GM23338 (cell line): Measurements from ENCODE around the gene MAP4. TPM values are rescaled to one million over a fixed set of nuclear protein-coding genes. Genes with fewer than 3 reads are reported as not detected.
"Not testable (repeated sequence)": the region's sequence is repeated elsewhere in the genome, so short reads cannot be mapped to it uniquely, and the experiment has no call there.

Source experiments
- ATAC-seq: fragments of 200-7000 bp; cut with Tn5 transposase; 3 replicates; pipeline ENCODE4 v1.9.1; 2020
- DNase-seq: peaks from one replicate; pipeline ENCODE4 v3.0.0-alpha.2; 2015; ENCODE audit warnings: low spot score
- H2AFZ ChIP-seq: fragments of 200-600 bp; sonication (generic); 2 replicates; pipeline ENCODE4 v1.8.0; 2016; ENCODE audit warnings: antibody characterized with exemption, mild to moderate bottlenecking, moderate library complexity
- H3F3A ChIP-seq: fragments of 200-600 bp; sonication (generic); replicated peaks from 2 replicates; pipeline ENCODE4 v1.8.0; 2017; ENCODE audit warnings: antibody characterized with exemption, mixed run types, low read depth
- H3K27ac ChIP-seq: fragments of 200-600 bp; sonication (generic); 2 replicates; pipeline ENCODE4 v1.6.1; 2016; ENCODE audit warnings: low read depth
- H3K27me3 ChIP-seq: fragments of 200-600 bp; sonication (generic); 2 replicates; pipeline ENCODE4 v1.8.0; 2016; ENCODE audit warnings: mild to moderate bottlenecking, mixed run types, moderate library complexity; ENCODE audit not compliant: insufficient read depth
- H3K36me3 ChIP-seq: fragments of 200-600 bp; sonication (generic); 2 replicates; pipeline ENCODE4 v1.8.0; 2016; ENCODE audit warnings: mild to moderate bottlenecking; ENCODE audit not compliant: insufficient read depth
- H3K4me1 ChIP-seq: fragments of 200-600 bp; sonication (generic); 2 replicates; pipeline ENCODE4 v1.8.0; 2016; ENCODE audit warnings: mild to moderate bottlenecking, moderate library complexity; ENCODE audit not compliant: insufficient read depth
- H3K4me2 ChIP-seq: fragments of 200-600 bp; sonication (generic); 2 replicates; pipeline ENCODE4 v1.7.1; 2017; ENCODE audit warnings: mixed run types
- H3K4me3 ChIP-seq: fragments of 200-600 bp; sonication (generic); 2 replicates; pipeline ENCODE4 v1.6.1; 2016; ENCODE audit warnings: mixed run types
- H3K79me2 ChIP-seq: fragments of 200-600 bp; sonication (generic); replicated peaks from 2 replicates; pipeline ENCODE4 v1.8.0; 2017; ENCODE audit warnings: mild to moderate bottlenecking; ENCODE audit not compliant: insufficient read depth
- H3K9me2 ChIP-seq: fragments of 200-600 bp; sonication (generic); 2 replicates; pipeline ENCODE4 v1.8.0; 2017; ENCODE audit not compliant: insufficient read depth
- H4K20me1 ChIP-seq: fragments of 200-600 bp; sonication (generic); replicated peaks from 2 replicates; pipeline ENCODE4 v1.8.0; 2017; ENCODE audit warnings: mild to moderate bottlenecking; ENCODE audit not compliant: insufficient read depth
- H3K27ac Mint-ChIP-seq: 2 replicates; pipeline ENCODE4 v1.8.0; 2020; ENCODE audit warnings: inconsistent platforms, mild to moderate bottlenecking, moderate library complexity, mixed read lengths
- H3K27me3 Mint-ChIP-seq: 3 replicates; pipeline ENCODE4 v1.8.0; 2022; ENCODE audit warnings: low read depth, mild to moderate bottlenecking, moderate library complexity, mixed read lengths, inconsistent platforms; ENCODE audit not compliant: insufficient read depth, poor library complexity
- H3K36me3 Mint-ChIP-seq: 3 replicates; pipeline ENCODE4 v1.8.0; 2021; ENCODE audit warnings: low read depth, mild to moderate bottlenecking, inconsistent platforms, moderate library complexity, mixed read lengths
- H3K4me1 Mint-ChIP-seq: 3 replicates; pipeline ENCODE4 v1.8.0; 2020; ENCODE audit warnings: mild to moderate bottlenecking, inconsistent platforms, mixed read lengths
- H3K4me3 Mint-ChIP-seq: 3 replicates; pipeline ENCODE4 v1.8.0; 2021; ENCODE audit warnings: moderate library complexity, mild to moderate bottlenecking, inconsistent platforms, mixed read lengths
- H3K9me3 Mint-ChIP-seq: 3 replicates; pipeline ENCODE4 v1.8.0; 2020; ENCODE audit warnings: moderate library complexity, mild to moderate bottlenecking, inconsistent platforms, mixed read lengths
- CREB1 ChIP-seq: fragments of 250-450 bp; sonication (Bioruptor Pico); IDR thresholded peaks from 2 replicates; pipeline ENCODE4 v1.5.0; 2020; ENCODE audit warnings: low read depth, mild to moderate bottlenecking, moderate library complexity
- CTCF ChIP-seq, 2 experiments: fragments of 200-600 bp in 1 of 2; sonication (generic) in 1 of 2; conservative IDR thresholded peaks; 2 replicates each; pipeline versions ENCODE4 v1.5.1 to v1.6.1; 2016 to 2017; ENCODE audit warnings: antibody characterized with exemption in 2 of 2, low read depth in 2 of 2, mild to moderate bottlenecking in 2 of 2, moderate library complexity in 1 of 2
- JUNB ChIP-seq: IDR thresholded peaks from one replicate; pipeline ENCODE4 v1.6.1; 2016; ENCODE audit warnings: antibody characterized with exemption; ENCODE audit not compliant: unreplicated experiment
- POLR2AphosphoS5 ChIP-seq: IDR thresholded peaks from 2 replicates; pipeline ENCODE4 v1.6.1; 2016; ENCODE audit warnings: antibody characterized with exemption, low read depth
- STAT1 ChIP-seq: IDR thresholded peaks from one replicate; pipeline ENCODE4 v1.6.1; 2016; ENCODE audit warnings: antibody characterized with exemption; ENCODE audit not compliant: unreplicated experiment
- ZNF114 ChIP-seq: fragments of 250-450 bp; sonication (Bioruptor Pico); IDR thresholded peaks from 2 replicates; pipeline ENCODE4 v1.5.0; 2020; ENCODE audit warnings: mild to moderate bottlenecking, moderate library complexity
- ZNF331 ChIP-seq: fragments of 250-450 bp; sonication (Bioruptor Pico); IDR thresholded peaks from 2 replicates; pipeline ENCODE4 v1.5.0; 2020; ENCODE audit warnings: low read depth, mild to moderate bottlenecking, moderate library complexity
- polyA plus RNA-seq: library from polyadenylated mRNA; unstranded; fragments of >200 nt; fragmentation: Nextera tagmentation; extraction: Ambion mirVana; gene quantifications from 2 replicates; pipeline ENCODE4 v1.2.1, GENCODE V29; 2016
- total RNA-seq: library from RNA; depleted of rRNA; stranded (reverse); fragments of >200 nt; shearing (Covaris generic); gene quantifications from 2 replicates; pipeline ENCODE4 v1.2.3, GENCODE V29; 2014
- TF ChIP-seq, protein P1 (sequence below): IDR thresholded peaks from 2 replicates; pipeline ENCODE4 v1.6.1; 2016; ENCODE audit warnings: antibody characterized with exemption

MAP4 gene
- total and polyA plus RNA-seq, 2 experiments from 2014 or later, result 103 to 113 TPM

- TF ChIP-seq STAT1, result no peak
- TF ChIP-seq POLR2AphosphoS5, result no peak
- no peak for TF ChIP-seq ZNF114 (CRISPR knock-in tag)
- TF ChIP-seq, protein P1, sequence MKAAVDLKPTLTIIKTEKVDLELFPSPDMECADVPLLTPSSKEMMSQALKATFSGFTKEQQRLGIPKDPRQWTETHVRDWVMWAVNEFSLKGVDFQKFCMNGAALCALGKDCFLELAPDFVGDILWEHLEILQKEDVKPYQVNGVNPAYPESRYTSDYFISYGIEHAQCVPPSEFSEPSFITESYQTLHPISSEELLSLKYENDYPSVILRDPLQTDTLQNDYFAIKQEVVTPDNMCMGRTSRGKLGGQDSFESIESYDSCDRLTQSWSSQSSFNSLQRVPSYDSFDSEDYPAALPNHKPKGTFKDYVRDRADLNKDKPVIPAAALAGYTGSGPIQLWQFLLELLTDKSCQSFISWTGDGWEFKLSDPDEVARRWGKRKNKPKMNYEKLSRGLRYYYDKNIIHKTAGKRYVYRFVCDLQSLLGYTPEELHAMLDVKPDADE, result no peak
Observed at GRCh38 chr3:47838503-47838902, 177.7 kb downstream of the MAP4 start (continued).

- Histone ChIP-seq H3K4me1 (peaks cover 21% of the 10 kb centered on the region), H3K4me2 (no peak overlapping the region), H3F3A (peaks cover 49% of the 10 kb centered on the region), H3K27ac (peak overlapping the region; percentile 82; the same call in 1 of the 2 replicates), H3K27me3 (no peaks in the 10 kb centered on the region), H3K4me3 (no peak overlapping the region), H2AFZ (no peak overlapping the region), H4K20me1 (peaks cover 51% of the 10 kb centered on the region), H3K36me3 (peaks cover 52% of the 10 kb centered on the region), H3K9me2 (no peaks in the 10 kb centered on the region), H3K79me2 (peaks cover 26% of the 10 kb centered on the region)
- DNase-seq (no peak), ATAC-seq (peak; percentile 32)
- Mint-ChIP-seq H3K27me3 (peaks cover 19% of the 10 kb centered on the region), H3K4me3 (no peak overlapping the region), H3K4me1 (peaks cover 31% of the 10 kb centered on the region), H3K36me3 (peaks cover 82% of the 10 kb centered on the region), H3K27ac (no peak overlapping the region), H3K9me3 (no peaks in the 10 kb centered on the region)
- TF ChIP-seq CTCF (conservative IDR thresholded peaks at IDR 0.05; ENCODE audit: low read depth in 2 of 2), result no peak
Observed at GRCh38 chr3:47836986-47837385, 179.2 kb downstream of the MAP4 start.

GRCh38 chr3:47829482-47829881 lies 186.7 kb downstream of the MAP4 start:
- not testable (repeated sequence) for DNase-seq, H3K4me2 ChIP-seq, H3K27me3 ChIP-seq, H3K9me3 Mint-ChIP-seq, H2AFZ ChIP-seq, H3K27me3 Mint-ChIP-seq, ATAC-seq, H3K27ac Mint-ChIP-seq, H3K27ac ChIP-seq, H3K9me2 ChIP-seq, H3K4me3 ChIP-seq, H3K4me1 ChIP-seq, H3K4me3 Mint-ChIP-seq
- peaks cover 78% of the 10 kb centered on the region for H3K36me3 Mint-ChIP-seq
- H3K36me3 ChIP-seq, result peaks cover 68% of the 10 kb centered on the region
- H3K79me2 ChIP-seq, result peaks cover 28% of the 10 kb centered on the region
- H3F3A ChIP-seq, result peaks cover 18% of the 10 kb centered on the region; the same call in 1 of the 2 replicates
- H4K20me1 ChIP-seq, result peaks cover 32% of the 10 kb centered on the region
- H3K4me1 Mint-ChIP-seq, result peaks cover 13% of the 10 kb centered on the region

- Histone ChIP-seq H3K27ac (peak overlapping the region; percentile 88; the same call in 1 of the 2 replicates), H3F3A (peaks cover 19% of the 10 kb centered on the region; the same call in 1 of the 2 replicates), H4K20me1 (peaks cover 28% of the 10 kb centered on the region), H3K79me2 (peaks cover 28% of the 10 kb centered on the region), H3K4me1 (peaks cover 12% of the 10 kb centered on the region), H3K9me2 (no peaks in the 10 kb centered on the region), H2AFZ (peak overlapping the region; percentile 97; the same call in 1 of the 2 replicates), H3K4me2 (peak overlapping the region; percentile 100), H3K36me3 (peaks cover 37% of the 10 kb centered on the region), H3K27me3 (no peaks in the 10 kb centered on the region), H3K4me3 (peak overlapping the region; percentile 87)
- Mint-ChIP-seq H3K27ac (peak overlapping the region; percentile 87), H3K36me3 (peaks cover 54% of the 10 kb centered on the region), H3K4me1 (peaks cover 15% of the 10 kb centered on the region), H3K9me3 (no peaks in the 10 kb centered on the region; the same call in 2 of the 3 replicates), H3K27me3 (peaks cover 7% of the 10 kb centered on the region), H3K4me3 (peak overlapping the region; percentile 96)
- peak; percentile 31 for DNase-seq
- ATAC-seq, result peak; percentile 9
- TF ChIP-seq, protein P1, result no peak
- TF ChIP-seq JUNB, result no peak
- no peak for TF ChIP-seq CREB1 (CRISPR knock-in tag)
- TF ChIP-seq ZNF331 (CRISPR knock-in tag), result no peak
- no peak for TF ChIP-seq ZNF114 (CRISPR knock-in tag)
- TF ChIP-seq STAT1, result no peak
Observed at GRCh38 chr3:47825590-47825989, 190.6 kb downstream of the MAP4 start.
